Heart left ventricle (tissue), 13 donors: ENCODE measurements around the gene NTHL1.

ENCODE experiments used
- POLR2A ChIP-seq, 2 donors: fragments of 450-650 bp; IDR thresholded peaks; one replicate each; pipeline ENCODE4 v1.6.1; 2017; ENCODE audit warnings: antibody characterized with exemption in 2 of 2, mild to moderate bottlenecking in 2 of 2, moderate library complexity in 2 of 2
- TF ChIP-seq, protein P1 (sequence below), 12 donors: fragments of 200-600 bp; sonication (generic) in 4 of 12; IDR thresholded peaks; one replicate each; pipeline versions ENCODE4 v1.5.0 to v1.8.0; 2018 to 2022; ENCODE audit warnings: antibody characterized with exemption in 12 of 12, mild to moderate bottlenecking in 5 of 12
- donor health status: ischemic (EF 13 %, LVEDD 7.1; RV severe dilation, severe dysfunction).
- donor health status: DM: no; HTN: yes; CAD: no.
- donor health status: DM: no; HTN: no; CAD: no.
- donor health status: ischemic (EF 25% LVEDD 6.9; RV normal size, moderate dysfunction).
- donor health status: ischemic (EF 25% LVEDD 5.7; RV mildly dilated, moderate dysfunction).
- donor health status: ischemic (EF 35%, LVEDD 5.7; RV mildly dilated, moderate dysfunction).
- donor health status: nonischemic (EF 11% LVEDD 7.7; RV severe dilation, severe dysfunction).
- donor health status: DM: yes; HTN: yes; CAD: no.
- donor health status: PGD.
- donor health status: ischemic (EF 29% LVEDD 5.4; RV normal size, mild dysfunction).
- donor health status: nonischemic (EF 23%, LVEDD 6.1; RV moderate dilation, normal function).

DNA sequence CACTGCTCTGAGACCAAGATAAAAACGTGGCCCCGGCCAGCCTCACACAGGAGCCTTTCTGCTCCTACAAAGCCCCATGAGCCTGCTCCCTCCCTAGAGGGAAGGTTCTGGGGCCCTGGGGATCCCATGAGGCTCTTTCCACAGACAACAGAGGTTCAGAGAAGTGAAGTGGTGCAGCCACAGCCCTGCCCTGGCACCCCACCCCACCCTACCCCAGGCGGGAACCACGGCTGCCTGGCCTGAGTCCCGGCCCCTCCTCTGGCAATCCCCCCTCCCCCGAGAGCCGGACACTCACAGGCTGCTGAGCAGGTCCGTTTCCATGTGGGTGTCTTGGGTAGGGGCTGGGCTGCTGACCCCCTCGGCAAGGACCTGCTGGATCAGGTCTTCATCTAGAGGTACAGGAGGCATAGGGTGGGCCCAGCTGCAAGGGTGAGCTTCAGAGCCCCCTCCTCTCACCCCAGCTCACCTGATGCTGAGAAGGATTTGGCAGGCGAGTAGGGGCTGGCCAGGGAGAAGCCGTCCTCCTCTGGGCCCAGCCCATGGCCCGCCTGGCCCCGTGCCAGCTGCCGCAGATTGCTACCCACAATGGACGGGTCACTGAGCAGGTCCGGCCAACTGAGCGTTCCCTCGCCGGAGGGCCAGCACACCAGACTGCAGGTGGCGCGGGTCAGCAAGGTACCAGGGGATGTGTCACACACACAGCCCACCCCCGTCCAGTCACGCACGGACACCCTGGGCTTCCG lies 49.4 kb upstream of the NTHL1 start:
- no peak for TF ChIP-seq POLR2A (IDR thresholded peaks at IDR 0.05)
- TF ChIP-seq, protein P1, sequence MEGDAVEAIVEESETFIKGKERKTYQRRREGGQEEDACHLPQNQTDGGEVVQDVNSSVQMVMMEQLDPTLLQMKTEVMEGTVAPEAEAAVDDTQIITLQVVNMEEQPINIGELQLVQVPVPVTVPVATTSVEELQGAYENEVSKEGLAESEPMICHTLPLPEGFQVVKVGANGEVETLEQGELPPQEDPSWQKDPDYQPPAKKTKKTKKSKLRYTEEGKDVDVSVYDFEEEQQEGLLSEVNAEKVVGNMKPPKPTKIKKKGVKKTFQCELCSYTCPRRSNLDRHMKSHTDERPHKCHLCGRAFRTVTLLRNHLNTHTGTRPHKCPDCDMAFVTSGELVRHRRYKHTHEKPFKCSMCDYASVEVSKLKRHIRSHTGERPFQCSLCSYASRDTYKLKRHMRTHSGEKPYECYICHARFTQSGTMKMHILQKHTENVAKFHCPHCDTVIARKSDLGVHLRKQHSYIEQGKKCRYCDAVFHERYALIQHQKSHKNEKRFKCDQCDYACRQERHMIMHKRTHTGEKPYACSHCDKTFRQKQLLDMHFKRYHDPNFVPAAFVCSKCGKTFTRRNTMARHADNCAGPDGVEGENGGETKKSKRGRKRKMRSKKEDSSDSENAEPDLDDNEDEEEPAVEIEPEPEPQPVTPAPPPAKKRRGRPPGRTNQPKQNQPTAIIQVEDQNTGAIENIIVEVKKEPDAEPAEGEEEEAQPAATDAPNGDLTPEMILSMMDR (IDR thresholded peaks at IDR 0.05), result no peak
